ENCODE results near the gene CNTNAP1. TPM values are rescaled to one million over a fixed set of nuclear protein-coding genes. Genes with fewer than 3 reads are reported as not detected.

The CNTNAP1 gene
- total and polyA plus RNA-seq, 10 of the 15 experiments (the other 5 are each of a cell fraction or from before 2014, with no cell fraction given), result 0.95 to 29.9 (median 10.4) TPM

DNA sequence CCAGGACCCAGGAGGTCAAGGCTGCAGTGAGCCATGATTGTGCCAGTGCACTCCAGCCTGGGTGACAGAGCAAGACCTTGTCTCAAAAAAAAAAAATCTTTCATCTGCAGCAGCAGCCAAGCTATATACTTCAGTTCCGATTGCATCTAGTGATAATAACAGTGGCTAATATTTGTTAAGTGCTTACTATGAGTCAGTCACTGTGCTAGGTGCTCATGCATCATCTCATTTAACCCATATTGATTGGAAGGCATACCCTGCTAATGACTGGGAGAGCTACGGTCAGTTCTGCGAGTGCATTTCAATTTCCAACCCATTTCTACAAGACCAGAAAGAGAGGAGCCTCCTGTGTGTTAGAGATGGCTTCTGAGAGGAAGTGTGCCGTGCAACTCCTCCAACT lies 30.9 kb upstream of the CNTNAP1 start:
- Histone ChIP-seq H4K20me1 (ENCODE audit: control insufficient read depth, insufficient read depth) (no peaks in the 10 kb centered on the region), H3K4me3 (no peak overlapping the region), H3K4me1 (ENCODE audit: control insufficient read depth, insufficient read depth, low read length) (peaks cover 15% of the 10 kb centered on the region), H3K9ac (ENCODE audit: control insufficient read depth, insufficient read depth, low read length) (no peak overlapping the region), H3K27ac (ENCODE audit: control insufficient read depth, insufficient read depth) (no peak overlapping the region), H3K9me3 (replicated peaks; ENCODE audit: control insufficient read depth, insufficient read depth, low read length) (no peaks in the 10 kb centered on the region), H2AFZ (ENCODE audit: control insufficient read depth, low read depth, low read length) (no peak overlapping the region), H3K36me3 (ENCODE audit: control insufficient read depth in 2 of 2, insufficient read depth in 2 of 2, low read length in 1 of 2) (no peaks in the 10 kb centered on the region), H3K4me2 (ENCODE audit: control insufficient read depth, insufficient read depth) (no peak overlapping the region), H3K27me3 (replicated peaks in 1 of 2; ENCODE audit: control insufficient read depth in 2 of 2, insufficient read depth in 2 of 2, low read length in 1 of 2) (no peaks in the 10 kb centered on the region), H3K79me2 (ENCODE audit: control insufficient read depth, insufficient read depth, low read length) (no peaks in the 10 kb centered on the region)
- ATAC-seq (no peak), FAIRE-seq (no peak), DNase-seq (ENCODE audit: low read depth, low spot score) (no peak)
- ChIA-PET RAD21 (ENCODE audit: unreplicated experiment) (interaction anchor here (0.7 to 1.2 kb wide), 2 partner anchors 73 to 553 kb away, joined by 3 read pairs; no protein-coding TSS in a partner anchor), CTCF (no interaction called here), POLR2A (interaction anchor here (0.7 kb wide), 1 partner anchor 41 kb away, joined by 3 read pairs; no protein-coding TSS in a partner anchor), SMC1A (ENCODE audit: uncharacterized antibody, unreplicated experiment) (interaction anchor here (0.7 to 1.2 kb wide), 3 partner anchors 10 to 42 kb away, joined by 3 read pairs; partner anchors contain the start of genes RETREG3 and TUBG1)
- TF ChIP-seq, protein P1, sequence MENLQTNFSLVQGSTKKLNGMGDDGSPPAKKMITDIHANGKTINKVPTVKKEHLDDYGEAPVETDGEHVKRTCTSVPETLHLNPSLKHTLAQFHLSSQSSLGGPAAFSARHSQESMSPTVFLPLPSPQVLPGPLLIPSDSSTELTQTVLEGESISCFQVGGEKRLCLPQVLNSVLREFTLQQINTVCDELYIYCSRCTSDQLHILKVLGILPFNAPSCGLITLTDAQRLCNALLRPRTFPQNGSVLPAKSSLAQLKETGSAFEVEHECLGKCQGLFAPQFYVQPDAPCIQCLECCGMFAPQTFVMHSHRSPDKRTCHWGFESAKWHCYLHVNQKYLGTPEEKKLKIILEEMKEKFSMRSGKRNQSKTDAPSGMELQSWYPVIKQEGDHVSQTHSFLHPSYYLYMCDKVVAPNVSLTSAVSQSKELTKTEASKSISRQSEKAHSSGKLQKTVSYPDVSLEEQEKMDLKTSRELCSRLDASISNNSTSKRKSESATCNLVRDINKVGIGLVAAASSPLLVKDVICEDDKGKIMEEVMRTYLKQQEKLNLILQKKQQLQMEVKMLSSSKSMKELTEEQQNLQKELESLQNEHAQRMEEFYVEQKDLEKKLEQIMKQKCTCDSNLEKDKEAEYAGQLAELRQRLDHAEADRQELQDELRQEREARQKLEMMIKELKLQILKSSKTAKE (IDR thresholded peaks at IDR 0.05; ENCODE audit: low read depth, poor library complexity, severe bottlenecking), result no peak
- TF ChIP-seq KAT2A (conservative IDR thresholded peaks at IDR 0.05; ENCODE audit: control insufficient read depth, low read depth, low read length) (no peak), ASH2L (IDR thresholded peaks at IDR 0.05; ENCODE audit: borderline replicate concordance, low read depth) (no peak), PAX8 (IDR thresholded peaks at IDR 0.05) (no peak), NFYB (IDR thresholded peaks at IDR 0.05; ENCODE audit: insufficient read depth, low read depth, low read length) (no peak), MXI1 (IDR thresholded peaks at IDR 0.05; ENCODE audit: low read depth, low read length) (no peak), IKZF1 (conservative IDR thresholded peaks at IDR 0.05) (no peak)
- TF ChIP-seq, protein P2, sequence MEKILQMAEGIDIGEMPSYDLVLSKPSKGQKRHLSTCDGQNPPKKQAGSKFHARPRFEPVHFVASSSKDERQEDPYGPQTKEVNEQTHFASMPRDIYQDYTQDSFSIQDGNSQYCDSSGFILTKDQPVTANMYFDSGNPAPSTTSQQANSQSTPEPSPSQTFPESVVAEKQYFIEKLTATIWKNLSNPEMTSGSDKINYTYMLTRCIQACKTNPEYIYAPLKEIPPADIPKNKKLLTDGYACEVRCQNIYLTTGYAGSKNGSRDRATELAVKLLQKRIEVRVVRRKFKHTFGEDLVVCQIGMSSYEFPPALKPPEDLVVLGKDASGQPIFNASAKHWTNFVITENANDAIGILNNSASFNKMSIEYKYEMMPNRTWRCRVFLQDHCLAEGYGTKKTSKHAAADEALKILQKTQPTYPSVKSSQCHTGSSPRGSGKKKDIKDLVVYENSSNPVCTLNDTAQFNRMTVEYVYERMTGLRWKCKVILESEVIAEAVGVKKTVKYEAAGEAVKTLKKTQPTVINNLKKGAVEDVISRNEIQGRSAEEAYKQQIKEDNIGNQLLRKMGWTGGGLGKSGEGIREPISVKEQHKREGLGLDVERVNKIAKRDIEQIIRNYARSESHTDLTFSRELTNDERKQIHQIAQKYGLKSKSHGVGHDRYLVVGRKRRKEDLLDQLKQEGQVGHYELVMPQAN (conservative IDR thresholded peaks at IDR 0.05), result no peak
- in situ Hi-C loops (cut with MboI) (no loop called here), intact Hi-C loops (cut with micrococcal nuclease; ENCODE audit: unreplicated experiment) (no loop called here)
- BruUV-seq (replicated peaks), result no TSS peak
- 80% methylated on average over 4 of the region's 4 CpGs for WGBS (ENCODE audit: insufficient coverage, insufficient replicate concordance, low lambda C conversion rate, missing lambda C conversion rate)

All from GM12878 (cell line).